ENCODE data around the gene CMSS1.

The CMSS1 gene

GRCh38 chr3:99972380-99973104 is 154.9 kb downstream of the CMSS1 start:
- in situ Hi-C loops (cut with HindIII; ENCODE audit: low sequenced_read_pairs), result no loop called here
- TF ChIP-seq, protein P1, sequence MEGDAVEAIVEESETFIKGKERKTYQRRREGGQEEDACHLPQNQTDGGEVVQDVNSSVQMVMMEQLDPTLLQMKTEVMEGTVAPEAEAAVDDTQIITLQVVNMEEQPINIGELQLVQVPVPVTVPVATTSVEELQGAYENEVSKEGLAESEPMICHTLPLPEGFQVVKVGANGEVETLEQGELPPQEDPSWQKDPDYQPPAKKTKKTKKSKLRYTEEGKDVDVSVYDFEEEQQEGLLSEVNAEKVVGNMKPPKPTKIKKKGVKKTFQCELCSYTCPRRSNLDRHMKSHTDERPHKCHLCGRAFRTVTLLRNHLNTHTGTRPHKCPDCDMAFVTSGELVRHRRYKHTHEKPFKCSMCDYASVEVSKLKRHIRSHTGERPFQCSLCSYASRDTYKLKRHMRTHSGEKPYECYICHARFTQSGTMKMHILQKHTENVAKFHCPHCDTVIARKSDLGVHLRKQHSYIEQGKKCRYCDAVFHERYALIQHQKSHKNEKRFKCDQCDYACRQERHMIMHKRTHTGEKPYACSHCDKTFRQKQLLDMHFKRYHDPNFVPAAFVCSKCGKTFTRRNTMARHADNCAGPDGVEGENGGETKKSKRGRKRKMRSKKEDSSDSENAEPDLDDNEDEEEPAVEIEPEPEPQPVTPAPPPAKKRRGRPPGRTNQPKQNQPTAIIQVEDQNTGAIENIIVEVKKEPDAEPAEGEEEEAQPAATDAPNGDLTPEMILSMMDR (IDR thresholded peaks at IDR 0.05; ENCODE audit: low read depth, low read length, missing control alignments), result no peak
- no peak overlapping the region for H3K4me3 ChIP-seq (ENCODE audit: low read depth, low read length)
- DNase-seq (ENCODE audit: low read depth), result no peak

DNA sequence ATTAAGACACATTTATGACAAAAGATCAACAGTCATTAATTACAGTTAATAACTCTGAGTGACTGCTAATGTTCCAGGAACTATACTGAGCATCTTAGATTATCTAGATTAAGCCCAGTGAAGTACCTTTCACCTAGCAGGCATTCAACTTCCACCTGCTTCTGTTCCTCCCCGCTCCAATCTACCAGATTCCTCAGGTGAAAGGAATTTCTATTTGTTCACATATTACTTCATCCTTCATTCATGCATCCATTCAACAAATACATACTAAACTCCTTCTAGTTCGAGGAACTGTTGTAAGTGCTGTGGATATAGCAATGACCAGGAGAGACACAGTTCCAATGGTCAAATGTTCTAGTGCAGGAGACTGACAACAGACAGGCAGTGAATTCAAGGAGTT is 157.3 kb downstream of the CMSS1 start:
- no peak for DNase-seq (ENCODE audit: low read depth)
- TF ChIP-seq, protein P1 (IDR thresholded peaks at IDR 0.05; ENCODE audit: low read depth, low read length, missing control alignments), result no peak
- in situ Hi-C loops (cut with HindIII; ENCODE audit: low sequenced_read_pairs), result no loop called here
- H3K4me3 ChIP-seq (ENCODE audit: low read depth, low read length), result no peak overlapping the region

- in situ Hi-C loops (cut with HindIII; ENCODE audit: low sequenced_read_pairs), result no loop called here
- DNase-seq (ENCODE audit: low read depth), result no peak
- TF ChIP-seq, protein P1 (IDR thresholded peaks at IDR 0.05; ENCODE audit: low read depth, low read length, missing control alignments), result no peak
- H3K4me3 ChIP-seq (ENCODE audit: low read depth, low read length), result no peak overlapping the region
Measured at GRCh38 chr3:99976584-99976983, 158.9 kb downstream of the CMSS1 start.

- no peak overlapping the region for H3K4me3 ChIP-seq (ENCODE audit: low read depth, low read length)
- TF ChIP-seq, protein P1 (IDR thresholded peaks at IDR 0.05; ENCODE audit: low read depth, low read length, missing control alignments), result no peak
- in situ Hi-C loops (cut with HindIII; ENCODE audit: low sequenced_read_pairs), result no loop called here
- DNase-seq (ENCODE audit: low read depth), result no peak
Measured at GRCh38 chr3:99978221-99978620, 160.6 kb downstream of the CMSS1 start.

- in situ Hi-C loops (cut with HindIII; ENCODE audit: low sequenced_read_pairs), result no loop called here
- TF ChIP-seq, protein P1 (IDR thresholded peaks at IDR 0.05; ENCODE audit: low read depth, low read length, missing control alignments), result no peak
- H3K4me3 ChIP-seq (ENCODE audit: low read depth, low read length), result no peak overlapping the region
- DNase-seq (ENCODE audit: low read depth), result no peak
Measured at GRCh38 chr3:99980606-99981005, 162.9 kb downstream of the CMSS1 start.

DNA sequence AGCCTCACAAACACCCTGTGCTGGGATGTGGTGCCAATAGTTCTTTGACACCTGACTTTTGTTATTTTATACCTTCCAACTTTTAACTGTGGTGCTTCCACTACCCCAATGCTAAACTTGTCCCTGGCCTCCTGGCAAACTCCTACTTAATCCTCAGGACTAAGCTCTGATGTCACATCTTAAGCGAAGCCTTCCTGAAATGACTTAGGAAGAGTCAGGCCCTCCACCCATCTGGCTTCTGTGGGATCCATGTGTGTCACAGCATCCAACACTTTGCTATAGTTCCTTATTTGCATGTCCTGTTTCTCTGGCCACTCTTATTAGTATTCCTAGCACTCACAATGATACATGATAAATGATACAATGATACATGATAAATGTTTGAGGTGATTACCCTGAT is 163.5 kb downstream of the CMSS1 start:
- in situ Hi-C loops (cut with HindIII; ENCODE audit: low sequenced_read_pairs), result no loop called here
- TF ChIP-seq, protein P1 (IDR thresholded peaks at IDR 0.05; ENCODE audit: low read depth, low read length, missing control alignments), result no peak

More for the DNA sequence above, 163.5 kb downstream of the CMSS1 start:
- no peak for DNase-seq (ENCODE audit: low read depth)
- no peak overlapping the region for H3K4me3 ChIP-seq (ENCODE audit: low read depth, low read length)
